Fibroblast of pulmonary artery (primary cell): ENCODE measurements around the gene SDK2.

Experiments used
- DNase-seq: peaks from one replicate; pipeline ENCODE4 v3.0.0-alpha.2; 2010; ENCODE audit warnings: low read depth
- H3K4me3 ChIP-seq: replicated peaks from 2 replicates; pipeline ENCODE4 v1.5.1; 2011; ENCODE audit warnings: low read depth, mild to moderate bottlenecking, control low read depth, low read length, moderate library complexity
- TF ChIP-seq, protein P1 (sequence below): IDR thresholded peaks from 2 replicates; pipeline ENCODE4 v1.5.1; 2011; ENCODE audit warnings: mild to moderate bottlenecking, control low read depth, low read length, inconsistent platforms; ENCODE audit errors: missing control alignments

The SDK2 gene

DNA sequence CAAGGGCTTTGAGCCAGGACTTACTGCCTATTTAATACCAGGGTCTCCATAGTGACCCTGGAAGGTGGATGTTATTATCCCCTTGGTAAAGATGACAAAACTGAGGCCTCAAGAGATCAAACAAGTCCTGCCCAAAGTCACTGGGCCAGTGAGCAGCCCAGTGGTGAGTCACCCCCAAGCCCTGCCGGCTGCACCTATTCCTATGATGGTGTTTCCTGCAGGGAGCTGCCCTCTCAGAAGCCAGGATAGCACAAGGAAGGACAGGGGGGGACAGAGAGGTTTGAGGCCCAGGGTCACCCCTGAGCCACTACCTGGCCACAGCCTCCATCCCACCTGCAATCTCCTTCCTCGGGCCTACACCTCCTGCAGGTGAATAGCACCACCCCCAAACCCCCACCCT, 90.9 kb downstream of the SDK2 start:
- DNase-seq, result no peak
- TF ChIP-seq, protein P1, sequence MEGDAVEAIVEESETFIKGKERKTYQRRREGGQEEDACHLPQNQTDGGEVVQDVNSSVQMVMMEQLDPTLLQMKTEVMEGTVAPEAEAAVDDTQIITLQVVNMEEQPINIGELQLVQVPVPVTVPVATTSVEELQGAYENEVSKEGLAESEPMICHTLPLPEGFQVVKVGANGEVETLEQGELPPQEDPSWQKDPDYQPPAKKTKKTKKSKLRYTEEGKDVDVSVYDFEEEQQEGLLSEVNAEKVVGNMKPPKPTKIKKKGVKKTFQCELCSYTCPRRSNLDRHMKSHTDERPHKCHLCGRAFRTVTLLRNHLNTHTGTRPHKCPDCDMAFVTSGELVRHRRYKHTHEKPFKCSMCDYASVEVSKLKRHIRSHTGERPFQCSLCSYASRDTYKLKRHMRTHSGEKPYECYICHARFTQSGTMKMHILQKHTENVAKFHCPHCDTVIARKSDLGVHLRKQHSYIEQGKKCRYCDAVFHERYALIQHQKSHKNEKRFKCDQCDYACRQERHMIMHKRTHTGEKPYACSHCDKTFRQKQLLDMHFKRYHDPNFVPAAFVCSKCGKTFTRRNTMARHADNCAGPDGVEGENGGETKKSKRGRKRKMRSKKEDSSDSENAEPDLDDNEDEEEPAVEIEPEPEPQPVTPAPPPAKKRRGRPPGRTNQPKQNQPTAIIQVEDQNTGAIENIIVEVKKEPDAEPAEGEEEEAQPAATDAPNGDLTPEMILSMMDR, result no peak
- no peak overlapping the region for H3K4me3 ChIP-seq

DNA sequence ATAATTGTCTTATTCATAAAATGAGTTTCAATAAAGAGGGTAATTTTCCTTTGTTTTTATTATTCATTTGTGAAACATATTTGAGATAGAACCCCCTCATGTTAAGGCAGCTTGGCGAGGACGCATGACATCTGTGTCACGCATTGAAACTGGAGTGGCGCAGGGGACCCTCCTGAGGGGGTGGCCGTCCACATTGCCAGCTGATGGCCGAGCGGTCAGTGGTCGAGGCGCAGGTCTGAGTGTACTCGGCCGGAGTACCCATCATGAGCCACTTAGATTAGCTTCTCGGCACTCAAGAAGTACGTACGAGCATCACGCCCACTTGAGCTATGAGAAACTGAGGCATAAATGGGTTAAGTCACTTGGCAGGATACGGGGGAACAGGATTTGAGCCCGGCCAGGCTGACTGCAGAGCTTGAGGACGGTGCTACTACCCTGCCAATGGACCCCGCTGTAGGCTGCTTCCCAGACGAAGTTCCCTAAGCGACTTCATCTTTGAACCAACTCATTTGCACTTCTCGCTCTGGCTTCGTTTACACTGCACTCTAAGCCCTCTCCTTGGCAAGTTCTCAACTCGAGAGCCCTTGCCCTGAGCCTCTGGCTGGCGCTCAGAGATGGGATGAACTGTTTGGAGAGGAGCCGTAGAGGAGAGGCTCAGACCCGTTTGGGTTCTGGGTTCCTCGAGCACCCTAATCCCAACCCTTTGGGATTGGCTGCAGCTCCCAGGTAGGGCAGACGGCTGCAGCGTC, 91.8 kb downstream of the SDK2 start:
- no peak for DNase-seq

DNA sequence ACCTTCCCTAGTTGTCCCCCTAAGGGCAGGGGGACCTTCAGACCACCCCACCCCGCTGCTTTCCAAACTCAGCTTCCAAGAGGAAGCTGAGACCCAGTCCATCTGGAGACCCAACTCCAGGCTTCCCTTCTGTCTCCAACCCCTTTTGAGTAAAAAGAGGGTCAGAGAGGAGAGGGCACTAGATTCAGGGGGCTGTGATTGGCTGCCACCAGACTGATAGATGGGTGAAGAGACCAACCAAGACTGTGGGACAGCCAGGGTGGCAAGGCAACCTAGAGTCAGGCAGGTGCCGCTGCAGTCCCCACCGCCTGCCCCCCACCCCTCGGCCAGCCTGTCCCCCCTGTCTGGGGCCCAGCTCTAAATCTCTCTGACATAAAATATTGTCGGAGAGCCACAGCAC, 92.5 kb downstream of the SDK2 start:
- DNase-seq, result no peak
- TF ChIP-seq, protein P1, result no peak
- no peak overlapping the region for H3K4me3 ChIP-seq

More for the DNA sequence above, 91.8 kb downstream of the SDK2 start:
- H3K4me3 ChIP-seq, result no peak overlapping the region
- TF ChIP-seq, protein P1, result no peak

DNA sequence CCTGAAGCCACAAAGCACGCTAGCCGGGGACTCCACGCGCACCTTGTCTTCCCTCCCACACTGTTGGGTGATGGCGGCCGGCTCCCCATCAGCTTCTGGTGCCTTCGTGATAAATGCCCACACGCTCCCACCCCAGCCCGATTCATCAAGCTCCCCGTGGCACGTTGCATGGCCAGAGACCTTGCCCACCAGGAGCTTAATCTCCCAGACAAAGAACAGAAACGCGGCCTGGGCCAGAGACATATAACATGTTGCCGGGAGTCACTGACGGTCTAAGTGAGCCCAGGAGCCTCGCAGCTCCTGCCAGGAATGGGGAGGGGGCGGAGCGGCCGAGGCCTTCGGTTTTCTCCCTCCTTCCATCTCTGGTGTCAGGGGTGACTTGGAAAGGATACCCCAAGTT, 93.1 kb downstream of the SDK2 start:
- no peak for DNase-seq
- TF ChIP-seq, protein P1, result no peak
- H3K4me3 ChIP-seq, result no peak overlapping the region

DNA sequence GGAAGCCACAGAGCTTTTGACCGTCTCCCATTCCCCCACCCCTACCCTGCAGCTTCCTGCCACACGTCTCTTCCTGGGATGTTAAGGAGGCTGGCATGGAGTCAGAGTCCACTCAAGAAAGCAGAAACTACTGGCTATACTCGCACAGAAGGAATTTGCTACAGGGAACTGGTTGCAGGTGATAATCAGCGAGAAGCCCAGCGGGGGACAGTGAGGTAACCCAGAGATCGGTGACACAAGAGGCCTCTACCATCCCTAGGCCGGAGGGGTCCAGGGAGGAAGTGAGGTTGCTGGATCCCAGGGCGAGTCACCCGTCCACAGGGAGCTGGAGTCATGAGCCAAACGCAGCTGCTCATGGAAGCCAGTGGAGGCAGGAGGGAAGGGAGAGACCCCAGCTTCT, 93.7 kb downstream of the SDK2 start:
- no peak for DNase-seq
- TF ChIP-seq, protein P1, result no peak

DNA sequence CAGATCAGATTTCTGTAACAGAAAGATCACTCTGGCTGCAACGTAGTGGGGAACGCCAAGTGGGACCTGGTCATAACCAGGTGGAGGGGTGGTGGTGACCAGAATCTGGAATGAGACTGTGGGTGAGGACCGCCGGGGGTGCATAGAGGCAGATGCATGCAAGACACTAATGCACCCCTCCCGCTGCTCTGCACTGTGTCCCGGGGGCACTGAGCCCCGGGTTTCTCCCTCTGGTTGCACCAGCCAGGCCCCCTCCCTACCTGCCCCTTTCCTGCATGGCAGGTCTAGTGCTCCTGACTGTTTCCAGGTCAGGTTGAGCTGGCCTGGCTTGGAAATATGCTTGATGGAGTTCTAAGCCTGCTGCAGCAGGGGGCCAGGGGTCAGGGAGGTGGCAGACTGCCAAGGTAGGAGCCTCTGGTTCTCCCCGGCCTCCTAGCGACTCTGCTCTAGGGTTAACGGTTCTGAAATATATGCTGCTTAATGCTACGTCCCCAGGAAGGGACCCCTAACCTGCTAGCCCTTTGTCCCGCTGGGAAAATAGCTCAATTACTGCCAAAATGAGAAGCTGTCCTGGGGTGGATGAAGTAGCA, 94.3 kb downstream of the SDK2 start:
- no peak for DNase-seq
- H3K4me3 ChIP-seq, result no peak overlapping the region
- TF ChIP-seq, protein P1, result no peak

More for the DNA sequence above, 93.7 kb downstream of the SDK2 start:
- no peak overlapping the region for H3K4me3 ChIP-seq
